SH-SY5Y (cell line): ENCODE measurements around the gene OBSCN.

Source experiments
- GATA2 ChIP-seq: IDR thresholded peaks from 2 replicates; pipeline ENCODE4 v1.6.1; 2011; ENCODE audit warnings: mild to moderate bottlenecking, low read depth, low read length
- GATA3 ChIP-seq: IDR thresholded peaks from 2 replicates; pipeline ENCODE4 v1.6.1; 2011; ENCODE audit warnings: low read depth, mild to moderate bottlenecking, low read length, moderate library complexity

The OBSCN gene

GRCh38 chr1:228277491-228278431 lies 69.9 kb downstream of the OBSCN start:
- TF ChIP-seq GATA2: no peak
- no peak for TF ChIP-seq GATA3

GRCh38 chr1:228278432-228278941 lies 70.6 kb downstream of the OBSCN start:
- TF ChIP-seq GATA3 (no peak), GATA2 (no peak)

GRCh38 chr1:228279011-228279721 lies 71.3 kb downstream of the OBSCN start:
- TF ChIP-seq GATA2: no peak
- no peak for TF ChIP-seq GATA3

- TF ChIP-seq GATA3 (no peak), GATA2 (no peak)
These were observed 71.9 kb downstream of the OBSCN start for GRCh38 chr1:228279722-228280105.

- no peak for TF ChIP-seq GATA2
- no peak for TF ChIP-seq GATA3
These were observed 72.5 kb downstream of the OBSCN start for GRCh38 chr1:228280106-228280901.

GRCh38 chr1:228280961-228281591 lies 73.2 kb downstream of the OBSCN start:
- TF ChIP-seq GATA3 (no peak), GATA2 (no peak)

GRCh38 chr1:228281631-228282328 lies 73.9 kb downstream of the OBSCN start:
- TF ChIP-seq GATA2 (no peak), GATA3 (no peak)

GRCh38 chr1:228282329-228283042 lies 74.6 kb downstream of the OBSCN start:
- TF ChIP-seq GATA2 (no peak), GATA3 (no peak)

GRCh38 chr1:228283043-228283371 lies 75.2 kb downstream of the OBSCN start:
- TF ChIP-seq GATA3 (no peak), GATA2 (no peak)

- TF ChIP-seq GATA3 (no peak), GATA2 (no peak)
These were observed 75.8 kb downstream of the OBSCN start for GRCh38 chr1:228283476-228284147.

- TF ChIP-seq GATA2 (no peak), GATA3 (no peak)
These were observed 76.3 kb downstream of the OBSCN start for GRCh38 chr1:228284148-228284495.

- no peak for TF ChIP-seq GATA3
- no peak for TF ChIP-seq GATA2
These were observed 76.7 kb downstream of the OBSCN start for GRCh38 chr1:228284521-228284920.

- TF ChIP-seq GATA3 (no peak), GATA2 (no peak)
These were observed 78.0 kb downstream of the OBSCN start for GRCh38 chr1:228285661-228286504.
